Caco-2 (cell line): Measurements from ENCODE around the gene ADAMTS18. TPM values are rescaled to one million over a fixed set of nuclear protein-coding genes. Genes with fewer than 3 reads are reported as not detected.

Source experiments
- BruUV-seq: library from RNA; stranded (reverse); fragments of 400-500 nt; replicated peaks from 2 replicates; lab custom pipeline; 2021; lab: Mats Ljungman, UMichigan
- CTCF ChIA-PET: fragments of 300-600 bp; sonication (Branson Sonifier 250); formaldehyde crosslinking; loops from one replicate; lab custom pipeline; 2022; ENCODE audit warnings: antibody characterized with exemption; lab: Charles Lee
- POLR2A ChIA-PET: fragments of 300-600 bp; sonication (Branson Sonifier 250); formaldehyde crosslinking; loops from one replicate; lab custom pipeline; 2022; ENCODE audit warnings: antibody characterized with exemption; lab: Charles Lee
- DNase-seq, 2 experiments: peaks; one replicate each; pipeline versions ENCODE4 v3.0.0 to v3.0.0-alpha.2; 2020 to 2022
- H3K27me3 ChIP-seq: replicated peaks from 2 replicates; pipeline ENCODE4 v1.6.0; 2011; ENCODE audit warnings: low read length; ENCODE audit not compliant: control insufficient read depth, insufficient read depth
- H3K36me3 ChIP-seq: 2 replicates; pipeline ENCODE4 v1.5.1; 2011; ENCODE audit warnings: low read length; ENCODE audit not compliant: control insufficient read depth, insufficient read depth
- H3K4me1 ChIP-seq: fragments of 250-450 bp; sonication (Bioruptor Pico); 2 replicates; pipeline ENCODE4 v1.5.1; 2020; ENCODE audit warnings: mild to moderate bottlenecking
- H3K4me3 ChIP-seq: 2 replicates; pipeline ENCODE4 v1.5.1; 2011; ENCODE audit warnings: low read depth, mild to moderate bottlenecking, control low read depth, low read length
- H3K9me3 ChIP-seq: fragments of 250-450 bp; sonication (Bioruptor Pico); 2 replicates; pipeline ENCODE4 v1.5.1; 2020; ENCODE audit warnings: mild to moderate bottlenecking, moderate library complexity
- H3K27ac Mint-ChIP-seq: one replicate; pipeline ENCODE4 v1.8.0; 2022; ENCODE audit warnings: mixed read lengths; ENCODE audit not compliant: unreplicated experiment
- H3K27me3 Mint-ChIP-seq: one replicate; pipeline ENCODE4 v1.8.0; 2022; ENCODE audit warnings: mixed read lengths; ENCODE audit not compliant: insufficient read depth, unreplicated experiment
- H3K36me3 Mint-ChIP-seq: one replicate; pipeline ENCODE4 v1.8.0; 2022; ENCODE audit warnings: mild to moderate bottlenecking, mixed read lengths; ENCODE audit not compliant: insufficient read depth, unreplicated experiment
- H3K4me1 Mint-ChIP-seq: one replicate; pipeline ENCODE4 v1.8.0; 2022; ENCODE audit warnings: low read depth, mixed read lengths; ENCODE audit not compliant: unreplicated experiment
- H3K4me3 Mint-ChIP-seq: one replicate; pipeline ENCODE4 v1.8.0; 2022; ENCODE audit warnings: mild to moderate bottlenecking, moderate library complexity, mixed read lengths; ENCODE audit not compliant: unreplicated experiment
- H3K9me3 Mint-ChIP-seq: one replicate; pipeline ENCODE4 v1.8.0; 2022; ENCODE audit warnings: mixed read lengths; ENCODE audit not compliant: unreplicated experiment
- CTCF ChIP-seq, 2 experiments: fragments of 200-600 bp in 1 of 2; IDR thresholded peaks; 1 replicate in 1 of 2; 2 replicates in 1 of 2; pipeline versions ENCODE4 v1.5.1 to v1.8.0; 2011 to 2022; ENCODE audit warnings: antibody characterized with exemption in 1 of 2, control low read depth in 1 of 2, inconsistent platforms in 1 of 2, low read depth in 1 of 2, low read length in 1 of 2, mild to moderate bottlenecking in 1 of 2, moderate library complexity in 1 of 2; ENCODE audit not compliant: insufficient read depth in 1 of 2, severe bottlenecking in 1 of 2, unreplicated experiment in 1 of 2
- intact Hi-C: fragments of 100-400 bp; cut with micrococcal nuclease; formaldehyde crosslinking; loops from one replicate; pipeline ENCODE4 v1.10.0; 2022; ENCODE audit not compliant: unreplicated experiment
- total RNA-seq: library from RNA; stranded (reverse); gene quantifications from 2 replicates; pipeline ENCODE4 v1.2.3, GENCODE V29; 2022

Gene ADAMTS18
- total RNA-seq, 1 experiment from 2014 or later: 0.29 TPM

- H3K36me3 ChIP-seq: no peaks in the 10 kb centered on the region
- H3K4me1 ChIP-seq: peaks cover 8% of the 10 kb centered on the region; the same call in 1 of the 2 replicates
- no TSS peak for BruUV-seq
- Mint-ChIP-seq H3K4me1 (no peaks in the 10 kb centered on the region), H3K9me3 (no peaks in the 10 kb centered on the region), H3K27me3 (no peaks in the 10 kb centered on the region), H3K4me3 (no peak overlapping the region), H3K27ac (no peak overlapping the region), H3K36me3 (no peaks in the 10 kb centered on the region)
- CTCF ChIA-PET: no interaction called here
- TF ChIP-seq CTCF (IDR thresholded peaks at IDR 0.05; ENCODE audit: insufficient read depth in 1 of 2, low read depth in 1 of 2, low read length in 1 of 2, severe bottlenecking in 1 of 2, unreplicated experiment in 1 of 2): no peak
- intact Hi-C loops: no loop called here
- POLR2A ChIA-PET: no interaction called here
- H3K4me3 ChIP-seq: no peak overlapping the region
- no peaks in the 10 kb centered on the region for H3K9me3 ChIP-seq
- no peaks in the 10 kb centered on the region for H3K27me3 ChIP-seq
- no peak for DNase-seq
These were observed 47.7 kb downstream of the ADAMTS18 start for GRCh38 chr16:77386831-77387814.

GRCh38 chr16:77385481-77385880 is 49.4 kb downstream of the ADAMTS18 start:
- H3K4me3 ChIP-seq: no peak overlapping the region
- no peak for TF ChIP-seq CTCF (IDR thresholded peaks at IDR 0.05; ENCODE audit: insufficient read depth in 1 of 2, low read depth in 1 of 2, low read length in 1 of 2, severe bottlenecking in 1 of 2, unreplicated experiment in 1 of 2)
- POLR2A ChIA-PET: no interaction called here
- Mint-ChIP-seq H3K9me3 (no peaks in the 10 kb centered on the region), H3K4me3 (no peak overlapping the region), H3K27me3 (no peaks in the 10 kb centered on the region), H3K4me1 (no peaks in the 10 kb centered on the region), H3K36me3 (no peaks in the 10 kb centered on the region), H3K27ac (no peak overlapping the region)
- H3K27me3 ChIP-seq: no peaks in the 10 kb centered on the region
- no TSS peak for BruUV-seq
- H3K9me3 ChIP-seq: no peaks in the 10 kb centered on the region
- intact Hi-C loops: no loop called here
- H3K36me3 ChIP-seq: no peaks in the 10 kb centered on the region
- H3K4me1 ChIP-seq: peaks cover 8% of the 10 kb centered on the region; the same call in 1 of the 2 replicates
- CTCF ChIA-PET: no interaction called here
- DNase-seq: no peak

GRCh38 chr16:77383606-77384187 is 51.1 kb downstream of the ADAMTS18 start:
- Histone ChIP-seq H3K4me3 (no peak overlapping the region), H3K4me1 (peaks cover 8% of the 10 kb centered on the region; the same call in 1 of the 2 replicates), H3K9me3 (no peaks in the 10 kb centered on the region), H3K36me3 (no peaks in the 10 kb centered on the region), H3K27me3 (no peaks in the 10 kb centered on the region)
- DNase-seq: no peak
- no peak overlapping the region for H3K27ac Mint-ChIP-seq
- no peaks in the 10 kb centered on the region for H3K36me3 Mint-ChIP-seq
- no peak for TF ChIP-seq CTCF (IDR thresholded peaks at IDR 0.05; ENCODE audit: insufficient read depth in 1 of 2, low read depth in 1 of 2, low read length in 1 of 2, severe bottlenecking in 1 of 2, unreplicated experiment in 1 of 2)
- intact Hi-C loops: no loop called here
- no peaks in the 10 kb centered on the region for H3K27me3 Mint-ChIP-seq
- H3K4me1 Mint-ChIP-seq: peaks cover 6% of the 10 kb centered on the region
- CTCF ChIA-PET: no interaction called here
- POLR2A ChIA-PET: no interaction called here
- no peak overlapping the region for H3K4me3 Mint-ChIP-seq
- no TSS peak for BruUV-seq
- no peaks in the 10 kb centered on the region for H3K9me3 Mint-ChIP-seq
